Smooth muscle cell (in vitro differentiated cells): Measurements from ENCODE around the gene EFTUD2. TPM values are rescaled to one million over a fixed set of nuclear protein-coding genes. Genes with fewer than 3 reads are reported as not detected.

Experiments used
- DNase-seq: peaks from one replicate; lab custom pipeline; 2025; ENCODE audit not compliant: unreplicated experiment; lab: John Stamatoyannopoulos, UW
- H2AFZ ChIP-seq: fragments of 200-600 bp; sonication (generic); 2 replicates; pipeline ENCODE4 v1.6.0; 2016; ENCODE audit warnings: antibody characterized with exemption, low read depth, mild to moderate bottlenecking
- H3F3A ChIP-seq: fragments of 200-600 bp; sonication (generic); 2 replicates; pipeline ENCODE4 v1.6.0; 2017; ENCODE audit warnings: antibody characterized with exemption, low read depth
- H3K27ac ChIP-seq: fragments of 200-600 bp; sonication (generic); 2 replicates; pipeline ENCODE4 v1.5.1; 2016; ENCODE audit warnings: low read depth, mild to moderate bottlenecking
- H3K27me3 ChIP-seq: fragments of 200-600 bp; sonication (generic); 2 replicates; pipeline ENCODE4 v1.6.1; 2016; ENCODE audit warnings: low read depth, mild to moderate bottlenecking
- H3K36me3 ChIP-seq: fragments of 200-600 bp; sonication (generic); 2 replicates; pipeline ENCODE4 v1.5.1; 2016; ENCODE audit warnings: low read depth
- H3K4me1 ChIP-seq: fragments of 200-600 bp; sonication (generic); 2 replicates; pipeline ENCODE4 v1.5.1; 2016; ENCODE audit warnings: low read depth
- H3K4me2 ChIP-seq: fragments of 200-600 bp; sonication (generic); 2 replicates; pipeline ENCODE4 v1.6.0; 2016; ENCODE audit warnings: mild to moderate bottlenecking
- H3K4me3 ChIP-seq: fragments of 200-600 bp; sonication (generic); 2 replicates; pipeline ENCODE4 v1.5.1; 2016; ENCODE audit warnings: mild to moderate bottlenecking
- H3K79me2 ChIP-seq: fragments of 200-600 bp; sonication (generic); 2 replicates; pipeline ENCODE4 v1.6.0; 2016; ENCODE audit warnings: low read depth, mild to moderate bottlenecking
- H3K9ac ChIP-seq: fragments of 200-600 bp; sonication (generic); 2 replicates; pipeline ENCODE4 v1.6.0; 2016; ENCODE audit warnings: low read depth
- H3K9me3 ChIP-seq: fragments of 200-600 bp; sonication (generic); replicated peaks from 2 replicates; pipeline ENCODE4 v1.5.1; 2016; ENCODE audit warnings: low read depth
- H4K20me1 ChIP-seq: fragments of 200-600 bp; sonication (generic); 2 replicates; pipeline ENCODE4 v1.6.0; 2016; ENCODE audit warnings: low read depth
- WGBS: methylation state at CpG from one replicate; pipeline ENCODE4 v1.1.7; 2016; ENCODE audit warnings: low lambda C conversion rate; 5-methylcytosine and 5-hydroxymethylcytosine counted together
- polyA plus RNA-seq: library from polyadenylated mRNA; unstranded; fragments of >200 nt; fragmentation: Nextera tagmentation; extraction: Ambion mirVana; gene quantifications from 2 replicates; pipeline ENCODE4 v1.2.1, GENCODE V29; 2016
- total RNA-seq: library from RNA; depleted of rRNA; stranded (reverse); fragments of >200 nt; gene quantifications from 2 replicates; pipeline ENCODE4 v1.2.3, GENCODE V29; 2014
- TF ChIP-seq, protein P1 (sequence below): fragments of 200-600 bp; sonication (generic); IDR thresholded peaks from 2 replicates; pipeline ENCODE4 v1.5.1; 2017; ENCODE audit warnings: borderline replicate concordance, mild to moderate bottlenecking, antibody characterized with exemption; ENCODE audit not compliant: insufficient read depth, poor library complexity, severe bottlenecking

EFTUD2 gene
- total and polyA plus RNA-seq, 2 experiments from 2014 or later = 57.2 to 76.0 TPM

DNA sequence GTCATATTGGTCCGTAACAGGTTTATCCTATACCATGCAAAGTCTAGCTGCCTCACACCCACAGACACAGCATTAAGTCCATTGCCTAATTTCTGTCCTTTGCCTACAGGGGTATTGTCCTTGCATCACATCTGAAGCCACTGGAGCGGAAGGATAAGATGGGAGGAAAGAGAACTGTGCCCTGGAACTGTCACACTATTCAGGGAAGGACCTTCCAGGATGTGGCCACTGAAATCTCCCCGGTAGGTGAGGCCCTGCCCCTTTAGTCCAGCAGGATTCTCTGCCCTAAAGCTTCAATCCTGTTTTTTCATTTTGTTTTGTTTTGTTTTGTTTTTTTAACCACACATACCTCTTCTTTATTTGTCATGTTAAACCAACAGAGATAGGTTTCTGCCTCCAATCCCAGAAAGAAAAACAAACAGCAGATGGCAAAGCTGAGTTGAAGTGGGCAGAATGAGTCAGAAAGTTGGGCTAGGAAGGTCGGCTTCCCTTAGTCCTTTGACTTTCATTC is 2.2 kb upstream of the EFTUD2 start:
- TF ChIP-seq, protein P1, sequence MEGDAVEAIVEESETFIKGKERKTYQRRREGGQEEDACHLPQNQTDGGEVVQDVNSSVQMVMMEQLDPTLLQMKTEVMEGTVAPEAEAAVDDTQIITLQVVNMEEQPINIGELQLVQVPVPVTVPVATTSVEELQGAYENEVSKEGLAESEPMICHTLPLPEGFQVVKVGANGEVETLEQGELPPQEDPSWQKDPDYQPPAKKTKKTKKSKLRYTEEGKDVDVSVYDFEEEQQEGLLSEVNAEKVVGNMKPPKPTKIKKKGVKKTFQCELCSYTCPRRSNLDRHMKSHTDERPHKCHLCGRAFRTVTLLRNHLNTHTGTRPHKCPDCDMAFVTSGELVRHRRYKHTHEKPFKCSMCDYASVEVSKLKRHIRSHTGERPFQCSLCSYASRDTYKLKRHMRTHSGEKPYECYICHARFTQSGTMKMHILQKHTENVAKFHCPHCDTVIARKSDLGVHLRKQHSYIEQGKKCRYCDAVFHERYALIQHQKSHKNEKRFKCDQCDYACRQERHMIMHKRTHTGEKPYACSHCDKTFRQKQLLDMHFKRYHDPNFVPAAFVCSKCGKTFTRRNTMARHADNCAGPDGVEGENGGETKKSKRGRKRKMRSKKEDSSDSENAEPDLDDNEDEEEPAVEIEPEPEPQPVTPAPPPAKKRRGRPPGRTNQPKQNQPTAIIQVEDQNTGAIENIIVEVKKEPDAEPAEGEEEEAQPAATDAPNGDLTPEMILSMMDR = peak; percentile 25
- Histone ChIP-seq H3K79me2 (peaks cover 27% of the 10 kb centered on the region), H3K4me3 (no peak overlapping the region), H3F3A (peaks cover 10% of the 10 kb centered on the region), H3K4me1 (peaks cover 10% of the 10 kb centered on the region), H3K27me3 (no peaks in the 10 kb centered on the region), H2AFZ (no peak overlapping the region), H4K20me1 (no peaks in the 10 kb centered on the region), H3K9ac (no peak overlapping the region), H3K4me2 (peak overlapping the region; percentile 36), H3K36me3 (no peaks in the 10 kb centered on the region), H3K27ac (peak overlapping the region; percentile 99), H3K9me3 (no peaks in the 10 kb centered on the region)
- no peak for DNase-seq
- WGBS = 58% methylated on average over 4 of the region's 4 CpGs

DNA sequence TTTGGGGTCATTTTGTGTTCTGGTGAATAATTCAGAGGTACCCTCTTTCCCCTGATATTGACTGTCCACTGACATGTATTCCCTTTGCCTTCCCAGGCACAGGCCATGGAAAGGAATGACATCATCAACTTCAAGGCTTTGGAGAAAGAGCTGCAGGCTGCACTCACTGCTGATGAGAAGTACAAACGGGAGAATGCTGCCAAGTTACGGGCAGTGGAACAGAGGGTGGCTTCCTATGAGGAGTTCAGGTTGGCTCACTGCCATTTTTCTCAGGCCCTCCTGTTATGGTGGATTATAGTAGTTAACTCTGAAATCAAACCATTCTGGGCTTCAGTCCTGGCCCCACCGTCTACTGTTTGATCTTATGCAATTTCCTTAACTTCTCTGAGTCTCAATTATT is 1.6 kb upstream of the EFTUD2 start:
- Histone ChIP-seq H3K27me3 (no peaks in the 10 kb centered on the region), H3F3A (peaks cover 8% of the 10 kb centered on the region), H3K9me3 (no peaks in the 10 kb centered on the region), H3K9ac (peak overlapping the region; percentile 100), H3K79me2 (peaks cover 33% of the 10 kb centered on the region), H3K4me2 (peak overlapping the region; percentile 98), H3K36me3 (no peaks in the 10 kb centered on the region), H3K27ac (peak overlapping the region; percentile 99), H3K4me1 (peaks cover 10% of the 10 kb centered on the region), H4K20me1 (no peaks in the 10 kb centered on the region), H2AFZ (no peak overlapping the region), H3K4me3 (no peak overlapping the region)
- WGBS = 41% methylated on average over 3 of the region's 3 CpGs
- TF ChIP-seq, protein P1 = no peak
- no peak for DNase-seq

DNA sequence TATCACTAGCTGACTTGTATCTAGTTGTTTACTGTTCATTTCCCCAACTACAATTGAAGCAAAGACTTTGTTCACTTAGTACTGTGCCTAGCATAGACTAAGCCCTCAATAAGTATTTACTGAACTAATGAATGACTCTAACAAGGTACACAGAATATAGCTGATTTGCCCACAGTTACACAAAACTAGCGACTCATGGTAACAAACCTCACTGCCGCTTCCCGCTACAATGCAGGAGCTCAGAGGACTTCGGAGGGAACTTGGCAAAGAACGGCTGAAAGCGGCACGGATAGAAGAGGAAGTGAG is 524 bp downstream of the EFTUD2 start:
- H3K4me1 ChIP-seq = peaks cover 10% of the 10 kb centered on the region
- peaks cover 8% of the 10 kb centered on the region for H3F3A ChIP-seq
- H3K4me3 ChIP-seq = peak overlapping the region; percentile 78
- H3K27me3 ChIP-seq = no peaks in the 10 kb centered on the region
- peak overlapping the region; percentile 98 for H3K4me2 ChIP-seq
- DNase-seq = no peak
- peak overlapping the region; percentile 99 for H3K27ac ChIP-seq
- TF ChIP-seq, protein P1 = no peak
- H3K9ac ChIP-seq = peak overlapping the region; percentile 100
- under 1% methylated on average over 7 of the region's 7 CpGs for WGBS
- no peaks in the 10 kb centered on the region for H3K9me3 ChIP-seq
- peaks cover 48% of the 10 kb centered on the region for H3K79me2 ChIP-seq
- peak overlapping the region; percentile 96 for H2AFZ ChIP-seq
- peaks cover 13% of the 10 kb centered on the region for H4K20me1 ChIP-seq
- H3K36me3 ChIP-seq = no peaks in the 10 kb centered on the region

DNA sequence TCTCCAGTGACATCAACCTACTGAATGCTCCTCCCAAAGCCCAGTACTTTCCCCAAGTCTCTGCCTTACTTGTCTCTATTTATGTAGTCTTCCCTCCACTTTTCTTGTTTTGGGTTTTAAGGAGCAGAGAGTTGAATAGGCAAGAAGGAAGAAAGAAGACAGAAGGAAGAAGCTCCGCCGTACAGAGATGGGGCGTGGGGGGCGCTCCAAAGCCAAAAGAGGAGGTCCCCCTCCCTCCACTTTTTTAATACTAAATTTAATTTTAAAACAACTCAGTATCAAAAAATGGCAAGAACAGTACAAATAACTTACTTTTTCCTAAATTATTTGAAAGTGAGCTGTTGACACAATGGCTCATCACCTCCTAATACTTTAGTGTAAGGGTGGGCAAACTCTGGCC is 4.6 kb downstream of the EFTUD2 start:
- TF ChIP-seq, protein P1 = no peak
- H3K9ac ChIP-seq = no peak overlapping the region
- H3K4me2 ChIP-seq = no peak overlapping the region
- no peak overlapping the region for H3K4me3 ChIP-seq
- peaks cover 10% of the 10 kb centered on the region for H3K4me1 ChIP-seq
- peaks cover 35% of the 10 kb centered on the region for H4K20me1 ChIP-seq
- peaks cover 4% of the 10 kb centered on the region for H3F3A ChIP-seq
- WGBS = 97% methylated on average over 4 of the region's 4 CpGs
- no peaks in the 10 kb centered on the region for H3K27me3 ChIP-seq
- no peaks in the 10 kb centered on the region for H3K9me3 ChIP-seq
- H3K79me2 ChIP-seq = peaks cover 77% of the 10 kb centered on the region
- peaks cover 6% of the 10 kb centered on the region for H3K36me3 ChIP-seq
- H3K27ac ChIP-seq = no peak overlapping the region
- no peak for DNase-seq
- no peak overlapping the region for H2AFZ ChIP-seq
